ENCODE data around the gene EIF4EBP2. TPM values are rescaled to one million over a fixed set of nuclear protein-coding genes. Genes with fewer than 3 reads are reported as not detected.

Gene EIF4EBP2
- polyA plus RNA-seq, 1 donor (not counting 4 experiments of a cell fraction or from before 2014, with no cell fraction given), result 18.9 TPM

DNA sequence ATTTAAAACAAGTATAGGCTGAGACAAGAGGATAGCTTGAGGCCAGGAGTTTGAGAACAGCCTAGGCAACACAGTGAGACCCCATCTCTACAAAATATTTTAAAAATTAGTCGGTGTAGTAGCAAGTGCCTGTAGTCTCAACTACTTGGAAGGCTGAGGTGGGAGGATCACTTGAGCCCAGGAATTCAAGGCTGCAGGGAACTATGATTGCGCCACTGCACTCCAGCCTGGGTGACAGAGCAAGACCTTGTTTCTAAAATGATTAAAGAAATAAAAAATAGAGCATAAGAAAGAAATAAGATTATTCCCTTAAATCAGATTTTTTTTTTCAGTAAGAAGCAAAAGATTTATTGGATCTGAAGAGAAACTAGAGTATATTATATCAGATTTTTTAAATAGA lies 33.2 kb upstream of the EIF4EBP2 start:
- TF ChIP-seq, protein P1, sequence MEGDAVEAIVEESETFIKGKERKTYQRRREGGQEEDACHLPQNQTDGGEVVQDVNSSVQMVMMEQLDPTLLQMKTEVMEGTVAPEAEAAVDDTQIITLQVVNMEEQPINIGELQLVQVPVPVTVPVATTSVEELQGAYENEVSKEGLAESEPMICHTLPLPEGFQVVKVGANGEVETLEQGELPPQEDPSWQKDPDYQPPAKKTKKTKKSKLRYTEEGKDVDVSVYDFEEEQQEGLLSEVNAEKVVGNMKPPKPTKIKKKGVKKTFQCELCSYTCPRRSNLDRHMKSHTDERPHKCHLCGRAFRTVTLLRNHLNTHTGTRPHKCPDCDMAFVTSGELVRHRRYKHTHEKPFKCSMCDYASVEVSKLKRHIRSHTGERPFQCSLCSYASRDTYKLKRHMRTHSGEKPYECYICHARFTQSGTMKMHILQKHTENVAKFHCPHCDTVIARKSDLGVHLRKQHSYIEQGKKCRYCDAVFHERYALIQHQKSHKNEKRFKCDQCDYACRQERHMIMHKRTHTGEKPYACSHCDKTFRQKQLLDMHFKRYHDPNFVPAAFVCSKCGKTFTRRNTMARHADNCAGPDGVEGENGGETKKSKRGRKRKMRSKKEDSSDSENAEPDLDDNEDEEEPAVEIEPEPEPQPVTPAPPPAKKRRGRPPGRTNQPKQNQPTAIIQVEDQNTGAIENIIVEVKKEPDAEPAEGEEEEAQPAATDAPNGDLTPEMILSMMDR (optimal IDR thresholded peaks at IDR 0.05 in 1 of 3, IDR thresholded peaks at IDR 0.05 in 1 of 3, conservative IDR thresholded peaks at IDR 0.05 in 1 of 3; ENCODE audit: extremely low read depth in 1 of 3, insufficient read depth in 2 of 3, low read length in 3 of 3), result no peak
- no peak for TF ChIP-seq EZH2 (IDR thresholded peaks at IDR 0.05; ENCODE audit: low read length)
- H4K20me1 ChIP-seq (ENCODE audit: control insufficient read depth, extremely low read depth, insufficient read depth, low read length), result no peaks in the 10 kb centered on the region
- H3K9ac ChIP-seq (ENCODE audit: control insufficient read depth, extremely low read depth, insufficient read depth, low read length), result no peak overlapping the region
- H3K4me2 ChIP-seq (ENCODE audit: control insufficient read depth, extremely low read depth, insufficient read depth, low read depth, low read length), result no peak overlapping the region
- H3K79me2 ChIP-seq (ENCODE audit: control insufficient read depth, insufficient read depth, low read length), result no peaks in the 10 kb centered on the region
- dilution Hi-C loops (cut with MboI; ENCODE audit: extremely low pct_ligation_motif_present, low sequenced_read_pairs), result no loop called here
- H3K27me3 ChIP-seq (ENCODE audit: control insufficient read depth, extremely low read depth, insufficient read depth, low read length), result no peaks in the 10 kb centered on the region
- H3K4me3 ChIP-seq (ENCODE audit: control insufficient read depth in 2 of 3, extremely low read depth in 1 of 3, insufficient read depth in 2 of 3, low read depth in 1 of 3, low read length in 3 of 3), result no peak overlapping the region
- no peaks in the 10 kb centered on the region for H3K4me1 ChIP-seq (ENCODE audit: control insufficient read depth, extremely low read depth, insufficient read depth, low read length)
- no peak overlapping the region for H3K27ac ChIP-seq (ENCODE audit: control insufficient read depth, insufficient read depth, low read length)
- H2AFZ ChIP-seq (ENCODE audit: control insufficient read depth, low read length), result no peak overlapping the region
- DNase-seq (ENCODE audit: low read depth, low spot score), result no peak
- no peaks in the 10 kb centered on the region for H3K9me3 ChIP-seq (ENCODE audit: control insufficient read depth, low read depth, low read length)
- H3K36me3 ChIP-seq (ENCODE audit: control insufficient read depth in 2 of 2, extremely low read depth in 1 of 2, insufficient read depth in 2 of 2, low read length in 2 of 2), result no peaks in the 10 kb centered on the region
- no peaks in the 10 kb centered on the region for H3K9me1 ChIP-seq (ENCODE audit: control insufficient read depth, extremely low read depth, insufficient read depth, low read length)
- no peak for FAIRE-seq

DNA sequence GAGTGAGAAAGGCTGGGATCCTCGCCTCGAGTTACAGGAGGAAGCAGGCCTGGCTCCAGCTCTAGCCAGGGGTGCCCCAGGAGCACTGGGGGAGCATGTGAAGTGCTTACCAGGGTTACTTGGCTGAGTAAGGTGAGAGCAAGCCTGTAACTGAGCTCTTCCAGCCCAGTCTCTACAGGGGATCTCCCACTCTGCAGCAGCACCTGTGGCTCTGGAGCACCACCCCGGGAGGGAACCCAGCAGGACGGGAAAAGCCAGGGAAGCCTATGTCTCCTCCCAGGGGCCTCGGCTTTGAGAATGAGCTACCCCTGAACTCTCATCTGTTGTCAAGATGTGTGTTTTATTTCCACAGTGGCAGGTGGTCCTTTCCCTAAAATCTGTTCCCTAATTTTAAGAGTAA lies 32.1 kb upstream of the EIF4EBP2 start:
- no peaks in the 10 kb centered on the region for H3K9me3 ChIP-seq (ENCODE audit: control insufficient read depth, low read depth, low read length)
- H2AFZ ChIP-seq (ENCODE audit: control insufficient read depth, low read length), result no peak overlapping the region
- no peak overlapping the region for H3K4me3 ChIP-seq (ENCODE audit: control insufficient read depth in 2 of 3, extremely low read depth in 1 of 3, insufficient read depth in 2 of 3, low read depth in 1 of 3, low read length in 3 of 3)
- no peaks in the 10 kb centered on the region for H3K9me1 ChIP-seq (ENCODE audit: control insufficient read depth, extremely low read depth, insufficient read depth, low read length)
- H3K4me1 ChIP-seq (ENCODE audit: control insufficient read depth, extremely low read depth, insufficient read depth, low read length), result peaks cover 2% of the 10 kb centered on the region
- no peaks in the 10 kb centered on the region for H3K36me3 ChIP-seq (ENCODE audit: control insufficient read depth in 2 of 2, extremely low read depth in 1 of 2, insufficient read depth in 2 of 2, low read length in 2 of 2)
- dilution Hi-C loops (cut with MboI; ENCODE audit: extremely low pct_ligation_motif_present, low sequenced_read_pairs), result no loop called here
- no peaks in the 10 kb centered on the region for H3K79me2 ChIP-seq (ENCODE audit: control insufficient read depth, insufficient read depth, low read length)
- no peaks in the 10 kb centered on the region for H3K27me3 ChIP-seq (ENCODE audit: control insufficient read depth, extremely low read depth, insufficient read depth, low read length)
- H3K4me2 ChIP-seq (ENCODE audit: control insufficient read depth, extremely low read depth, insufficient read depth, low read depth, low read length), result no peak overlapping the region
- DNase-seq (ENCODE audit: low read depth, low spot score), result no peak
- no peak overlapping the region for H3K9ac ChIP-seq (ENCODE audit: control insufficient read depth, extremely low read depth, insufficient read depth, low read length)
- TF ChIP-seq EZH2 (IDR thresholded peaks at IDR 0.05; ENCODE audit: low read length), result no peak
- TF ChIP-seq, protein P1 (optimal IDR thresholded peaks at IDR 0.05 in 1 of 3, IDR thresholded peaks at IDR 0.05 in 1 of 3, conservative IDR thresholded peaks at IDR 0.05 in 1 of 3; ENCODE audit: extremely low read depth in 1 of 3, insufficient read depth in 2 of 3, low read length in 3 of 3), result no peak
- no peak for FAIRE-seq
- no peak overlapping the region for H3K27ac ChIP-seq (ENCODE audit: control insufficient read depth, insufficient read depth, low read length)
- H4K20me1 ChIP-seq (ENCODE audit: control insufficient read depth, extremely low read depth, insufficient read depth, low read length), result no peaks in the 10 kb centered on the region
